ENCODE results near the gene DUSP28. TPM values are rescaled to one million over a fixed set of nuclear protein-coding genes. Genes with fewer than 3 reads are reported as not detected.

DUSP28 gene
- total and polyA plus RNA-seq, 2 experiments from 2014 or later = 2.7 to 4.3 TPM

DNA sequence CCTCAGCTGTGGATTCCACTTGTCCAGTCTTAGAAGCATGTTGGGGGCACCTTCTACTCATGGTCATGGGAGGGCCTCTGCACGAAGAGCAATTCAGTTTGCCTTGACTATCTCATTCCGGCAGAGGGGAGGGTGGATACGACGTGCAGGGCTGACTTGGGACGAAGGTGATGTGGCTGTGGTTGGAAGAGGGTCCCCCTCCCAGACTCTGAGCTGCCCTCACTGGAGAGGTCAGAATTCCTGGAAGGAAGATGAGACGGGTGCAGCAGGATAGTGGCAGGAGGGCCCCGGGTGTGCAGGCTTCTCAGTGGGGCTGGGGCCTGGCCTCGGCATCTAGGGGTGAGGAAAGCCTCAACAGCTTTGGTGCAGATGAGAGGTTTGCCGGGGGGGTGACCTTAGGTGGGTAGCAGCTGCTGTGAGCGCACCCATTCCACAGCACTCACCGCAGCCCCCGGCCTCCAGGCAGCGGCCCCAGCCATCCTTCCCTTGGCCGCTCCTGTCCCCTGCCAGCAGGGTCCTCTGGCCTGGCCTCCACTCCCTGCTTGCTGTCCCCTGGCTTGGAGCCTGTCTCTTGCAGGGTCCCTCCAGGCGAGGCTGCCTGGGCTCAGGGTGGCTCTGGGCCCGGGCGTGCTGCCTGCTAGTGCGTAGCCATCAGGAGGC lies 11.3 kb downstream of the DUSP28 start (continued):
- TF ChIP-seq, protein P1, sequence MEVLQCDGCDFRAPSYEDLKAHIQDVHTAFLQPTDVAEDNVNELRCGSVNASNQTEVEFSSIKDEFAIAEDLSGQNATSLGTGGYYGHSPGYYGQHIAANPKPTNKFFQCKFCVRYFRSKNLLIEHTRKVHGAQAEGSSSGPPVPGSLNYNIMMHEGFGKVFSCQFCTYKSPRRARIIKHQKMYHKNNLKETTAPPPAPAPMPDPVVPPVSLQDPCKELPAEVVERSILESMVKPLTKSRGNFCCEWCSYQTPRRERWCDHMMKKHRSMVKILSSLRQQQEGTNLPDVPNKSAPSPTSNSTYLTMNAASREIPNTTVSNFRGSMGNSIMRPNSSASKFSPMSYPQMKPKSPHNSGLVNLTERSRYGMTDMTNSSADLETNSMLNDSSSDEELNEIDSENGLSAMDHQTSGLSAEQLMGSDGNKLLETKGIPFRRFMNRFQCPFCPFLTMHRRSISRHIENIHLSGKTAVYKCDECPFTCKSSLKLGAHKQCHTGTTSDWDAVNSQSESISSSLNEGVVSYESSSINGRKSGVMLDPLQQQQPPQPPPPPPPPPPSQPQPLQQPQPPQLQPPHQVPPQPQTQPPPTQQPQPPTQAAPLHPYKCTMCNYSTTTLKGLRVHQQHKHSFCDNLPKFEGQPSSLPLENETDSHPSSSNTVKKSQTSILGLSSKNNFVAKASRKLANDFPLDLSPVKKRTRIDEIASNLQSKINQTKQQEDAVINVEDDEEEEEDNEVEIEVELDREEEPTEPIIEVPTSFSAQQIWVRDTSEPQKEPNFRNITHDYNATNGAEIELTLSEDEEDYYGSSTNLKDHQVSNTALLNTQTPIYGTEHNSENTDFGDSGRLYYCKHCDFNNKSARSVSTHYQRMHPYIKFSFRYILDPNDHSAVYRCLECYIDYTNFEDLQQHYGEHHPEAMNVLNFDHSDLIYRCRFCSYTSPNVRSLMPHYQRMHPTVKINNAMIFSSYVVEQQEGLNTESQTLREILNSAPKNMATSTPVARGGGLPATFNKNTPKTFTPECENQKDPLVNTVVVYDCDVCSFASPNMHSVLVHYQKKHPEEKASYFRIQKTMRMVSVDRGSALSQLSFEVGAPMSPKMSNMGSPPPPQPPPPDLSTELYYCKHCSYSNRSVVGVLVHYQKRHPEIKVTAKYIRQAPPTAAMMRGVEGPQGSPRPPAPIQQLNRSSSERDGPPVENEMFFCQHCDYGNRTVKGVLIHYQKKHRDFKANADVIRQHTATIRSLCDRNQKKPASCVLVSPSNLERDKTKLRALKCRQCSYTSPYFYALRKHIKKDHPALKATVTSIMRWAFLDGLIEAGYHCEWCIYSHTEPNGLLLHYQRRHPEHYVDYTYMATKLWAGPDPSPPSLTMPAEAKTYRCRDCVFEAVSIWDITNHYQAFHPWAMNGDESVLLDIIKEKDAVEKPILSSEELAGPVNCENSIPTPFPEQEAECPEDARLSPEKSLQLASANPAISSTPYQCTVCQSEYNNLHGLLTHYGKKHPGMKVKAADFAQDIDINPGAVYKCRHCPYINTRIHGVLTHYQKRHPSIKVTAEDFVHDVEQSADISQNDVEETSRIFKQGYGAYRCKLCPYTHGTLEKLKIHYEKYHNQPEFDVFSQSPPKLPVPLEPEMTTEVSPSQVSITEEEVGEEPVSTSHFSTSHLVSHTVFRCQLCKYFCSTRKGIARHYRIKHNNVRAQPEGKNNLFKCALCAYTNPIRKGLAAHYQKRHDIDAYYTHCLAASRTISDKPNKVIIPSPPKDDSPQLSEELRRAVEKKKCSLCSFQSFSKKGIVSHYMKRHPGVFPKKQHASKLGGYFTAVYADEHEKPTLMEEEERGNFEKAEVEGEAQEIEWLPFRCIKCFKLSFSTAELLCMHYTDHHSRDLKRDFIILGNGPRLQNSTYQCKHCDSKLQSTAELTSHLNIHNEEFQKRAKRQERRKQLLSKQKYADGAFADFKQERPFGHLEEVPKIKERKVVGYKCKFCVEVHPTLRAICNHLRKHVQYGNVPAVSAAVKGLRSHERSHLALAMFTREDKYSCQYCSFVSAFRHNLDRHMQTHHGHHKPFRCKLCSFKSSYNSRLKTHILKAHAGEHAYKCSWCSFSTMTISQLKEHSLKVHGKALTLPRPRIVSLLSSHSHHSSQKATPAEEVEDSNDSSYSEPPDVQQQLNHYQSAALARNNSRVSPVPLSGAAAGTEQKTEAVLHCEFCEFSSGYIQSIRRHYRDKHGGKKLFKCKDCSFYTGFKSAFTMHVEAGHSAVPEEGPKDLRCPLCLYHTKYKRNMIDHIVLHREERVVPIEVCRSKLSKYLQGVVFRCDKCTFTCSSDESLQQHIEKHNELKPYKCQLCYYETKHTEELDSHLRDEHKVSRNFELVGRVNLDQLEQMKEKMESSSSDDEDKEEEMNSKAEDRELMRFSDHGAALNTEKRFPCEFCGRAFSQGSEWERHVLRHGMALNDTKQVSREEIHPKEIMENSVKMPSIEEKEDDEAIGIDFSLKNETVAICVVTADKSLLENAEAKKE (CRISPR knock-in tag; IDR thresholded peaks at IDR 0.05) = no peak
- TF ChIP-seq, protein P2, sequence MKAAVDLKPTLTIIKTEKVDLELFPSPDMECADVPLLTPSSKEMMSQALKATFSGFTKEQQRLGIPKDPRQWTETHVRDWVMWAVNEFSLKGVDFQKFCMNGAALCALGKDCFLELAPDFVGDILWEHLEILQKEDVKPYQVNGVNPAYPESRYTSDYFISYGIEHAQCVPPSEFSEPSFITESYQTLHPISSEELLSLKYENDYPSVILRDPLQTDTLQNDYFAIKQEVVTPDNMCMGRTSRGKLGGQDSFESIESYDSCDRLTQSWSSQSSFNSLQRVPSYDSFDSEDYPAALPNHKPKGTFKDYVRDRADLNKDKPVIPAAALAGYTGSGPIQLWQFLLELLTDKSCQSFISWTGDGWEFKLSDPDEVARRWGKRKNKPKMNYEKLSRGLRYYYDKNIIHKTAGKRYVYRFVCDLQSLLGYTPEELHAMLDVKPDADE (IDR thresholded peaks at IDR 0.05) = no peak
- TF ChIP-seq EZH2phosphoT487 (IDR thresholded peaks at IDR 0.05; ENCODE audit: unreplicated experiment) (no peak), CREB1 (CRISPR knock-in tag; IDR thresholded peaks at IDR 0.05; ENCODE audit: low read depth) (no peak), JUNB (IDR thresholded peaks at IDR 0.05; ENCODE audit: unreplicated experiment) (no peak), NANOG (IDR thresholded peaks at IDR 0.05; ENCODE audit: borderline replicate concordance) (no peak), ZNF331 (CRISPR knock-in tag; IDR thresholded peaks at IDR 0.05; ENCODE audit: low read depth) (no peak), STAT1 (IDR thresholded peaks at IDR 0.05; ENCODE audit: unreplicated experiment) (no peak)

All from GM23338 (cell line).